C4-2B (cell line): Measurements from ENCODE around the gene STIM1.

ENCODE experiments used
- ZFX ChIP-seq: fragments of 450-650 bp; IDR thresholded peaks from 2 replicates; pipeline ENCODE4 v1.6.1; 2017
- TF ChIP-seq, protein P1 (sequence below): fragments of 450-650 bp; conservative IDR thresholded peaks from 2 replicates; pipeline ENCODE4 v1.5.1; 2017; ENCODE audit warnings: mild to moderate bottlenecking

GRCh38 chr11:3807909-3808860 lies 47.3 kb upstream of the STIM1 start, which contains the start of gene PGAP2:
- TF ChIP-seq, protein P1, sequence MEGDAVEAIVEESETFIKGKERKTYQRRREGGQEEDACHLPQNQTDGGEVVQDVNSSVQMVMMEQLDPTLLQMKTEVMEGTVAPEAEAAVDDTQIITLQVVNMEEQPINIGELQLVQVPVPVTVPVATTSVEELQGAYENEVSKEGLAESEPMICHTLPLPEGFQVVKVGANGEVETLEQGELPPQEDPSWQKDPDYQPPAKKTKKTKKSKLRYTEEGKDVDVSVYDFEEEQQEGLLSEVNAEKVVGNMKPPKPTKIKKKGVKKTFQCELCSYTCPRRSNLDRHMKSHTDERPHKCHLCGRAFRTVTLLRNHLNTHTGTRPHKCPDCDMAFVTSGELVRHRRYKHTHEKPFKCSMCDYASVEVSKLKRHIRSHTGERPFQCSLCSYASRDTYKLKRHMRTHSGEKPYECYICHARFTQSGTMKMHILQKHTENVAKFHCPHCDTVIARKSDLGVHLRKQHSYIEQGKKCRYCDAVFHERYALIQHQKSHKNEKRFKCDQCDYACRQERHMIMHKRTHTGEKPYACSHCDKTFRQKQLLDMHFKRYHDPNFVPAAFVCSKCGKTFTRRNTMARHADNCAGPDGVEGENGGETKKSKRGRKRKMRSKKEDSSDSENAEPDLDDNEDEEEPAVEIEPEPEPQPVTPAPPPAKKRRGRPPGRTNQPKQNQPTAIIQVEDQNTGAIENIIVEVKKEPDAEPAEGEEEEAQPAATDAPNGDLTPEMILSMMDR, result peak; percentile 78
- peak; percentile 21; the same call in 1 of the 2 replicates for TF ChIP-seq ZFX
